Measurements from ENCODE around the gene ZNF841.
"Not testable (repeated sequence)": the region's sequence is repeated elsewhere in the genome, so short reads cannot be mapped to it uniquely, and the experiment has no call there.

ZNF841 gene

DNA sequence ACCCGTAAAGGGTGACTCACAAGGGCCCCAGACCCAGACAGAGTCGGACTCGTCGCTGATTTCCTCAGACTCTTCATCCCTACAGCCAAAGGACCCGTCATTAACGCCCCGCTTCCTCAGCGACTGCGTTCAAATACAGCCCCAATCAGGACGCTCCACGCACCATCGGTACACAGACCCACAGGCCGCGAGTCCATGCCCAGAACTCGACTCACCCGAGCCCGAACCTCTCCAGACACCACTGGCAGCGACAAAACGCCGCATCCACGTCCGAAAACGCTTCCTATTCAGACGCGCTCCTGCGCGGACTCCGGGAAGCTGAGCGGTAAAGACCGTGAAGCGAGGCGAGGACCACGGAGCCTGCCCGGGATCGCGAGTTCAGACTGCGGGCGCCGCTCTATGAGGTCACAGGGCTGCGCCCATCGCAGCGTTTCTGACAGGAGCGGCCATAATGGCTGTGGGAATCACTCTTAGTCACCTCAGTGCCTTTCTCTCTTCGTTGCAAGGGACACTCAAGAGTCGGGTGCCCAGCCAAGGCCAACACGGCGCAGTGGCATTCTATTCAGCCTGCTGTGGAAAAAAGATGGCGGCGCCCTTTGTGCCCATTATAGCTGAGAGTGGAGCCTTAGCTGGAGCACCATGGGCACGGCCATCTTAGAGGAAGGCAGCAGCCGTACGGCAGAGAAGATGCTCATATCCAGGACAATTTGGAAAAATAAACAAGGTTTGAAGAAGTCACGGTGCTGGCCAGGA is 67.4 kb downstream of the ZNF841 start, which contains the start of gene ZNF614:
Gene ZNF614, minus strand, starts transcription at position 353 of the 753 bp plus-strand sequence. CDS start 2,634 bp downstream, outside the sequence.
- peaks cover 31 to 53% of the 10 kb centered on the region in 2 donors for H3K9me3 Mint-ChIP-seq

DNA sequence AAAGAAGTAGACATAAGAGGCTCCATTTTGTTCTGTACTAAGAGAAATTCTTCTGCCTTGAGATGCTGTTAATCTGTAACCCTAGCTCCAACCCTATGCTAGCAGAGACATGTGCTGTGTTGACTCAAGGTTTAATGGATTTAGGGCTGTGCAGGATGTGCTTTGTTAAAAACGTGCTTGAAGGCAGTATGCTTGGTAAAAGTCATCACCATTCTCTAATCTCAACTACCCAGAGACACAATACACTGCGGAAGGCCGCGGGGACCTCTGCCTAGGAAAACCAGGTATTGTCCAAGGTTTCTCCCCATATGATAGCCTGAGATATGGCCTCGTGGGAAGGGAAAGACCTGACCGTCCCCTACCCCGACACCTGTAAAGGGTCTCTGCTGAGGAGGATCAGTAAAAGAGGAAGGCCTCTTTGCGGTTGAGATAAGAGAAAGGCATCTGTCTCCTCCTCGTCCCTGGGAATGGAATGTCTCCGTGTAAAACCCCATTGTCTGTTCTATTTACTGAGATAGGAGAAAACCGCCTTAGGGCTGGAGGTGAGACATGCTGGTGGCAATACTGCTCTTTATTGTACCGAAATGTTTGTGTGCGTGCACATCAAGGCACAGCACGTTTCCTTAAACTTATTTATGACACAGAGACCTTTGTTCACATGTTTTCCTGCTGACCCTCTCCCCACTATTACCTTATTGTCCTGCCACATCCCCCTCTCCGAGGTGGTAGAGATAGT is 69.1 kb downstream of the ZNF841 start:
- not testable (repeated sequence) for DNase-seq, ATAC-seq, H3K27me3 Mint-ChIP-seq, H3K4me3 Mint-ChIP-seq, H3K27ac Mint-ChIP-seq
- peaks cover 34 to 61% of the 10 kb centered on the region in 2 donors for H3K9me3 Mint-ChIP-seq
- peaks cover 24% of the 10 kb centered on the region for H3K4me1 Mint-ChIP-seq

More for the DNA sequence above, 67.4 kb downstream of the ZNF841 start, which contains the start of gene ZNF614:
- ATAC-seq (peak; percentile 96), DNase-seq (peak; percentile 85 to 87)
- H3K4me3 Mint-ChIP-seq: peak within 1 kb of the TSS; percentile 88 to 93
- H3K4me1 Mint-ChIP-seq: peaks cover 24% of the 10 kb centered on the region
- H3K27me3 Mint-ChIP-seq: no peaks in the 10 kb centered on the region
- H3K27ac Mint-ChIP-seq: peak within 1 kb of the TSS; percentile 97 to 98

DNA sequence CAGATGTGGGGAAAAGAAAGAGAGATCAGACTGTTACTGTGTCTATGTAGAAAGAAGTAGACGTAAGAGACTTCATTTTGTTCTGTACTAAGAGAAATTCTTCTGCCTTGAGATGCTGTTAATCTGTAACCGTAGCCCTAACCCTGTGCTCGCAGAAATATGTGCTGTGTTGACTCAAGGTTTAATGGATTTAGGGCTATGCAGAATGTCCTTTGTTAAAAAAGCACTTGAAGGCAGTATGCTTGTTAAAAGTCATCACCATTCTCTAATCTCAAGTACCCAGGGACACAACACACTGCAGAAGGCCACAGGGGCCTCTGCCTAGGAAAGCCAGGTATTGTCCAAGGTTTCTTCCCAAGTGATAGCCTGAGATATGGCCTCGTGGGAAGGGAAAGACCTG is 71.1 kb downstream of the ZNF841 start:
- Mint-ChIP-seq H3K9me3 (peaks cover 45 to 72% of the 10 kb centered on the region in 2 donors), H3K4me1 (peaks cover 24% of the 10 kb centered on the region)
- not testable (repeated sequence) for ATAC-seq, H3K4me3 Mint-ChIP-seq, H3K27me3 Mint-ChIP-seq, DNase-seq, H3K27ac Mint-ChIP-seq

DNA sequence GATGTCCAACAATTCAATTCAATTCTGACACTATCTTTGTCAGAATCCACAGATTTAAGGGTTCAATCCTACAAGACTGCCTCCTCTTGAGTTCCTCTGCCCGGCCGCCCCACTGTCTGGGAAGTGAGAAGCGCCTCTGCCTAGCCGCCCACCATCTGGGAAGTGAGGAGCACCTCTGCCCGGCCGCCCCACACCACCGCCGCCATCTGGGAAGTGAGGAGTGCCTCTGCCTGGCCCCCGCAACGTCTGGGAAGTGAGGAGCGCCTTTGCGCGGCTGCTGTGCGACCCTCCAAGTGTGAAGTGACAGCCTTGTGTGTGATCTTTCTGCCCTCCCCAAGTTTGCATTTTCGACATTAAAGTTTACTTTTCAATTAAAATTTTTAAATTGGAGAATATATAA is 73.4 kb downstream of the ZNF841 start:
- Mint-ChIP-seq H3K4me1 (peaks cover 9% of the 10 kb centered on the region), H3K9me3 (peaks cover 51 to 73% of the 10 kb centered on the region in 2 donors)
- DNase-seq: no peak

DNA sequence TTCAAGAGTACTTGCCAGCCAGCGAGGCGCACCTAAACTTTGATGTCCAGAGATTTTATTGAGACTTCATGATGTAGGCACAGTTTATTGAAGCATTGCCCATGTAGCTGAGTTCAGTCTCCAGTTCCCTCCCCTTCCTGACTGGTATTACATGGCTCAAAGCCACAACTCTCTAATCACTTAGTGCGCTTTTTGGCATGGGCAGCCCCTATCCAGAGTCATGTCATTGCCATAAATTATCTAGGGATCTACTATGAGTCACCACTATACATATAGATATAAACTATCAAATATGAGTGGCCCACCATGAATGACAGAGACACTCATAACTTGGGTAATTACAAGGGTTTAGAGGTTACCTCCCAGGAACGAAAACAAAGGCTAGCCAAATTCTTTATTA is 75.1 kb downstream of the ZNF841 start:
- Mint-ChIP-seq H3K9me3 (peaks cover 60 to 73% of the 10 kb centered on the region in 2 donors), H3K27ac (no peak overlapping the region), H3K4me1 (no peaks in the 10 kb centered on the region), H3K4me3 (no peak overlapping the region), H3K27me3 (no peaks in the 10 kb centered on the region)
- no peak for ATAC-seq
- DNase-seq: no peak

More for the DNA sequence above, 73.4 kb downstream of the ZNF841 start:
- ATAC-seq: no peak
- H3K27ac Mint-ChIP-seq: no peak overlapping the region
- H3K4me3 Mint-ChIP-seq: no peak overlapping the region
- no peaks in the 10 kb centered on the region for H3K27me3 Mint-ChIP-seq

All from stimulated activated naive CD8-positive, alpha-beta T cell treated with anti-CD3 and anti-CD28 coated beads, Interleukin-15, amount 100 ng/mL, for 72 hours (primary cell).